Measurements from ENCODE around the gene BCOR. TPM values are rescaled to one million over a fixed set of nuclear protein-coding genes. Genes with fewer than 3 reads are reported as not detected.

Gene BCOR
- total and polyA plus RNA-seq, 2 of the 4 experiments (the other 2 are of a cell fraction): 7.5 to 9.0 TPM

GRCh38 chrX:40083979-40084359 is 13.8 kb downstream of the BCOR start:
- intact Hi-C loops (cut with micrococcal nuclease): no loop called here
- H3K4me1 ChIP-seq (ENCODE audit: control insufficient read depth, insufficient read depth, low read length): peaks cover 23% of the 10 kb centered on the region
- 31% methylated on average over 3 of the region's 26 CpGs; no CpG with 5 or more reads in 1 of the 2 experiments for WGBS, 2 experiments (ENCODE audit: extremely low coverage in 2 of 2, insufficient read length in 1 of 2)

More at GRCh38 chrX:40083979-40084359, 13.8 kb downstream of the BCOR start:
- H2AFZ ChIP-seq (replicated peaks; ENCODE audit: low read length, poor library complexity): peak overlapping the region; percentile 46
- H4K20me1 ChIP-seq (ENCODE audit: insufficient read depth, low read length): peaks cover 48% of the 10 kb centered on the region
- DNase-seq (no peak), ATAC-seq (ENCODE audit: low read depth) (no peak)
- peaks cover 9 to 39% of the 10 kb centered on the region in 2 experiments; a peak in 2 of 4 replicates for H3K79me1 ChIP-seq (ENCODE audit: low read depth in 1 of 2, low read length in 2 of 2)
- no peak overlapping the region for H3K27ac ChIP-seq (ENCODE audit: insufficient read depth, low read length)
- H3K4ac ChIP-seq (ENCODE audit: low read depth, low read length): no peak overlapping the region; the same call in 1 of the 2 replicates
- H4K8ac ChIP-seq (ENCODE audit: low read depth in 2 of 2, low read length in 2 of 2): no peak overlapping the region
- no peak overlapping the region for H2AK9ac ChIP-seq (replicated peaks; ENCODE audit: low read depth, low read length, poor library complexity)
- no peak overlapping the region for H2BK15ac ChIP-seq (ENCODE audit: low read depth, low read length)
- H3K9me1 ChIP-seq (ENCODE audit: insufficient read depth, low read length): 0 out of 2 replicates have a peak, but pooled peaks cover 9% of the 10 kb centered on the region
- no peak overlapping the region for H3K9ac ChIP-seq (ENCODE audit: low read depth, low read length)
- H3K36me3 ChIP-seq (ENCODE audit: control insufficient read depth, insufficient read depth, low read length): no peaks in the 10 kb centered on the region
- in situ Hi-C loops (cut with MboI; ENCODE audit: low sequenced_read_pairs): loop anchor here (10.0 kb wide), 2 partner anchors 269 to 349 kb away; no protein-coding TSS in a partner anchor
- no peak overlapping the region for H2BK120ac ChIP-seq (ENCODE audit: low read depth, low read length)
- no peaks in the 10 kb centered on the region for H3K9me3 ChIP-seq (ENCODE audit: control insufficient read depth, insufficient read depth, low read length)
- no peak overlapping the region for H2AK5ac ChIP-seq (ENCODE audit: low read depth, low read length)
- no TSS peak for BruUV-seq (replicated peaks)
- H3K27me3 ChIP-seq (ENCODE audit: control insufficient read depth, insufficient read depth, low read length): no peaks in the 10 kb centered on the region
- TF ChIP-seq FOS (IDR thresholded peaks at IDR 0.05; ENCODE audit: low read depth, low read length): no peak
- no peak for TF ChIP-seq RAD21 (IDR thresholded peaks at IDR 0.05; ENCODE audit: low read length)
- no peak overlapping the region; the same call in 1 of the 2 replicates for H3K4me2 ChIP-seq (ENCODE audit: low read depth, low read length)
- ChIA-PET POLR2A (ENCODE audit: unreplicated experiment) (no interaction called here), CTCF (no interaction called here)
- H2BK5ac ChIP-seq (ENCODE audit: low read depth, low read length, poor library complexity, severe bottlenecking): no peak overlapping the region
- H3K56ac ChIP-seq (ENCODE audit: extremely low read depth, insufficient read depth, low read length): no peak overlapping the region
- no peak overlapping the region for H3K4me3 ChIP-seq (ENCODE audit: insufficient read depth, low read depth, low read length)
- H3K18ac ChIP-seq (ENCODE audit: low read depth, low read length): no peak overlapping the region; the same call in 1 of the 2 replicates
- no peak overlapping the region for H3K14ac ChIP-seq (replicated peaks; ENCODE audit: low read depth, low read length)
- H4K5ac ChIP-seq (ENCODE audit: low read depth, low read length): no peak overlapping the region
- no peak overlapping the region for H2BK20ac ChIP-seq (ENCODE audit: low read depth, low read length)
- dilution Hi-C loops (cut with HindIII; ENCODE audit: low sequenced_read_pairs, unreplicated experiment): no loop called here
- H4K91ac ChIP-seq (ENCODE audit: insufficient read depth, low read depth, low read length): no peak overlapping the region
- no peak overlapping the region for H3K23ac ChIP-seq (ENCODE audit: low read depth, low read length)
